ENCODE measurements around the gene IFITM10.

DNA sequence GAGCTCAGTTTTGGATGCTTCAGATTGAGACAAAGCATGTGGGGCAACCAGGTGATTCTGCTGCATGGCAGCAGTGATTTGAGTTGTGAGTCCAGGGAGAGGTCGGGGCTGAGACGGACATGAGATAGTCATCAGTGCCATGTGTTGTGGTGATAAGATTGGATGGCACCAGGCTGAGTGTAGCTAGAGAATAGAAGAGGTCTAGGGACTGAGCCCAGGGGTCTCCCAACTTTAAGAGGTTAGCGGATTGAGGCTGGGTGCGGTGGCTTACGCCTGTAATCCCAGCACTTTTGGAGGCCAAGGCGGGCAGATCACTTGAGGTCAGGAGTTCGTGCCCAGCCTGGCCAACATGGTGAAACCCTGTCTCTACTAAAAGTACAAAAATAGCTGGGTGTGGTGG is 19.7 kb upstream of the IFITM10 start:
- no peak for TF ChIP-seq CTCF (IDR thresholded peaks at IDR 0.05)
- no peak for TF ChIP-seq POLR2A (IDR thresholded peaks at IDR 0.05)
